HepG2 (cell line): ENCODE results near the gene TPD52L2. TPM values are rescaled to one million over a fixed set of nuclear protein-coding genes. Genes with fewer than 3 reads are reported as not detected.

Experiments
- MXD3 ChIP-seq: IDR thresholded peaks from 2 replicates; pipeline ENCODE4 v1.6.1; 2016; ENCODE audit warnings: mild to moderate bottlenecking, missing biosample characterization, missing genetic modification reagents
- PLSCR1 ChIP-seq: sonication (generic); formaldehyde crosslinking; IDR thresholded peaks from 2 replicates; pipeline ENCODE4 v1.5.0; 2020; ENCODE audit warnings: missing genetic modification reagents, mild to moderate bottlenecking, borderline replicate concordance
- PTBP1 ChIP-seq: fragments of 200-400 bp; formaldehyde crosslinking; IDR thresholded peaks from 2 replicates; pipeline ENCODE4 v1.6.1; 2018; ENCODE audit warnings: low read length, low read depth; ENCODE audit not compliant: poor library complexity, severe bottlenecking
- SNAPC4 ChIP-seq: sonication (generic); formaldehyde crosslinking; IDR thresholded peaks from 2 replicates; pipeline ENCODE4 v1.4.0; 2020; ENCODE audit warnings: mild to moderate bottlenecking, missing genetic modification reagents
- YEATS2 ChIP-seq: sonication (generic); formaldehyde crosslinking; IDR thresholded peaks from 2 replicates; pipeline ENCODE4 v1.4.0; 2020; ENCODE audit warnings: missing genetic modification reagents, borderline replicate concordance
- ZNF318 ChIP-seq: sonication (generic); formaldehyde crosslinking; IDR thresholded peaks from 2 replicates; pipeline ENCODE4 v1.4.0; 2020; ENCODE audit warnings: mild to moderate bottlenecking, missing genetic modification reagents
- ZNF609 ChIP-seq: sonication (generic); formaldehyde crosslinking; IDR thresholded peaks from 2 replicates; pipeline ENCODE4 v1.4.0; 2020; ENCODE audit warnings: mild to moderate bottlenecking, missing genetic modification reagents, borderline replicate concordance
- polyA plus RNA-seq, 8 experiments: library from polyadenylated mRNA; depleted of rRNA in 3 of 8; stranded (reverse) in 7 of 8; unstranded in 1 of 8; fragments of >200 nt; fragmentation: Illumina TruSeq in 4 of 8; extraction: Trizol in 4 of 8; gene quantifications; 2 replicates each; pipeline versions ENCODE4 v1.2.1 to v1.2.3, GENCODE V29; 2011 to 2016; ENCODE audit warnings: low read depth in 4 of 8, missing spikeins in 1 of 8, mixed read lengths in 1 of 8; ENCODE audit not compliant: insufficient read depth in 1 of 8
- total RNA-seq, 5 experiments: library from RNA; depleted of rRNA; stranded (reverse); fragments of >200 nt; fragmentation: Illumina TruSeq; extraction: Trizol; gene quantifications; 2 replicates each; pipeline ENCODE4 v1.2.3, GENCODE V29; 2016; ENCODE audit warnings: low read depth in 1 of 5

TPD52L2 gene
- total and polyA plus RNA-seq, 2 of the 13 experiments (the other 11 are each of a cell fraction or from before 2014, with no cell fraction given): 156 to 184 TPM

GRCh38 chr20:63863798-63864544 lies 1.1 kb upstream of the TPD52L2 start (continued):
- TF ChIP-seq ZNF318 (CRISPR knock-in tag) (peak; percentile 89; the same call in 1 of the 2 replicates), MXD3 (CRISPR knock-in tag) (peak; percentile 19), SNAPC4 (CRISPR knock-in tag) (peak; percentile 43; the same call in 1 of the 2 replicates), YEATS2 (peak; percentile 69), ZNF609 (CRISPR knock-in tag) (peak; percentile 78), PLSCR1 (CRISPR knock-in tag) (no peak; the same call in 1 of the 2 replicates), PTBP1 (no peak)
